Activated T-cell treated with anti-CD3 and anti-CD28 coated beads for 48 hours (primary cell): ENCODE measurements around the gene CELF5.
A peak's percentile ranks its signal among the peaks of the same experiment; 100 is the strongest.
"Not testable (repeated sequence)": the region's sequence is repeated elsewhere in the genome, so short reads cannot be mapped to it uniquely, and the experiment has no call there.

Source experiments
- DNase-seq: peaks from one replicate; pipeline ENCODE4 v3.0.0-alpha.2; 2020; ENCODE audit warnings: low read depth

CELF5 gene

GRCh38 chr19:3322199-3322978 is 97.9 kb downstream of the CELF5 start:
- DNase-seq = no peak

GRCh38 chr19:3323026-3323425 is 98.6 kb downstream of the CELF5 start:
- no peak for DNase-seq

- no peak for DNase-seq
Measured at GRCh38 chr19:3323658-3324057, 99.2 kb downstream of the CELF5 start.

- peak; percentile 75 for DNase-seq
Measured at GRCh38 chr19:3324405-3324856, 100.0 kb downstream of the CELF5 start.

- DNase-seq = no peak
Measured at GRCh38 chr19:3325451-3325850, 101.0 kb downstream of the CELF5 start.

GRCh38 chr19:3328743-3329142 is 104.3 kb downstream of the CELF5 start:
- DNase-seq = no peak

- no peak for DNase-seq
Measured at GRCh38 chr19:3330047-3330446, 105.6 kb downstream of the CELF5 start.

GRCh38 chr19:3332232-3332631 is 107.8 kb downstream of the CELF5 start:
- not testable (repeated sequence) for DNase-seq

- no peak for DNase-seq
Measured at GRCh38 chr19:3333020-3333583, 108.6 kb downstream of the CELF5 start.

GRCh38 chr19:3333662-3334061 is 109.2 kb downstream of the CELF5 start:
- no peak for DNase-seq

GRCh38 chr19:3334749-3335430 is 110.4 kb downstream of the CELF5 start:
- not testable (repeated sequence) for DNase-seq

GRCh38 chr19:3335431-3336350 is 111.2 kb downstream of the CELF5 start:
- DNase-seq = no peak

- DNase-seq = no peak
Measured at GRCh38 chr19:3336351-3336679, 111.9 kb downstream of the CELF5 start.

- no peak for DNase-seq
Measured at GRCh38 chr19:3336680-3337523, 112.4 kb downstream of the CELF5 start.

GRCh38 chr19:3338541-3339181 is 114.2 kb downstream of the CELF5 start:
- no peak for DNase-seq

- DNase-seq = no peak
Measured at GRCh38 chr19:3340340-3340739, 115.9 kb downstream of the CELF5 start.

- DNase-seq = no peak
Measured at GRCh38 chr19:3342246-3342645, 117.8 kb downstream of the CELF5 start.

GRCh38 chr19:3342962-3343361 is 118.5 kb downstream of the CELF5 start:
- DNase-seq = not testable (repeated sequence)

- peak; percentile 36 for DNase-seq
Measured at GRCh38 chr19:3343619-3344502, 119.4 kb downstream of the CELF5 start.
